ENCODE data around the gene KIF4B. TPM values are rescaled to one million over a fixed set of nuclear protein-coding genes. Genes with fewer than 3 reads are reported as not detected.

The KIF4B gene
- total and polyA plus RNA-seq, 2 donors (not counting 3 experiments of a cell fraction or from before 2014, with no cell fraction given) = 0.44 TPM; not detected in 1

DNA sequence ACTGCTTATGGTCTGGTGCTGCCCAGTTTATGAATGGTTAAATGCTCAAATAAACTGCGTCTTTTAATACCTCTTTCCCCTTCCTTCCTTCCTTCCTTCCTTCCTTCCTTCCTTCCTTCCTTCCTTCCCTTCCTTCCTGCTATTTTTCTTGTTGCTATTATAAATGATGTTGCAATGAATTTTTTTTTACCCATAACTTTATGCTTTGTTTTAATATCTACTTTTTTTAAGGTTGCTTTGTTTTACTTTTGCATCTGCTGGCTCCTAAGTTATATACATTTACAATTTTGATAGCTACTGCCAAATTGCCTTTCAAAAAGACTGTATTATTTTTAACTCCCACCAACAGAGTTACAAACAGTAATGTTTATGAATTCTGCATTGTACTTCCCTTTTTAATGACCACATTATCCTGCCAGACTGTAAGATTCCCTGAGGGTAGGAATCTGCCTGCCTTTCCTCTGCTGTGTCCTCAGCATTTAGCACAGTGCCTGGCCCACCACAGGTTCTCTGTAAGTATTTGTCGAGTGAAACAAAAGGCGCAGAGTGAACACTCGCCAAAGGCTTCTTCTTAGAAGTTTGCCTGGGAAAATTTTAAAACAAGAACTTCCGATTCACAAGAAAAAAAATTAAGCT is 36.9 kb downstream of the KIF4B start:
- H3K79me2 ChIP-seq (ENCODE audit: control insufficient read depth, insufficient read depth, low read length) = no peaks in the 10 kb centered on the region
- no TSS peak for BruUV-seq (replicated peaks)
- no peak for FAIRE-seq
- intact Hi-C loops (cut with micrococcal nuclease) = no loop called here
- H4K20me1 ChIP-seq (replicated peaks; ENCODE audit: control insufficient read depth, extremely low read depth, insufficient read depth, low read length) = no peaks in the 10 kb centered on the region
- no peak for DNase-seq (ENCODE audit: low read depth, low spot score)
- H3K27me3 ChIP-seq (ENCODE audit: control insufficient read depth in 2 of 2, insufficient read depth in 2 of 2, low read length in 2 of 2) = no peaks in the 10 kb centered on the region
- ChIA-PET CTCF (interaction anchor here (0.6 to 1.2 kb wide), 3 partner anchors 78 to 410 kb away, joined by 3 to 4 read pairs (median 3); no protein-coding TSS in a partner anchor), POLR2A (no interaction called here)
- H3K9me1 ChIP-seq (replicated peaks; ENCODE audit: control insufficient read depth, extremely low read depth, insufficient read depth, low read length) = no peaks in the 10 kb centered on the region
- no peaks in the 10 kb centered on the region for H3K36me3 ChIP-seq (ENCODE audit: control insufficient read depth in 2 of 2, extremely low read depth in 1 of 2, insufficient read depth in 2 of 2, low read length in 2 of 2)
- H3K4me2 ChIP-seq (ENCODE audit: insufficient read depth, low read length) = no peak overlapping the region
- dilution Hi-C loops (cut with MboI; ENCODE audit: extremely low pct_ligation_motif_present, low sequenced_read_pairs) = no loop called here
- no peak overlapping the region for H3K27ac ChIP-seq (ENCODE audit: insufficient read depth, low read depth, low read length)
- no peak overlapping the region for H2AFZ ChIP-seq (ENCODE audit: low read depth, low read length)
- H3K9me3 ChIP-seq (replicated peaks; ENCODE audit: control insufficient read depth, insufficient read depth, low read length) = no peaks in the 10 kb centered on the region
- H3K9ac ChIP-seq (replicated peaks; ENCODE audit: extremely low read depth, insufficient read depth, low read length) = no peak overlapping the region
- H3K4me1 ChIP-seq (ENCODE audit: control insufficient read depth, extremely low read depth, insufficient read depth, low read length) = no peaks in the 10 kb centered on the region
- no peak for TF ChIP-seq GATA2 (IDR thresholded peaks at IDR 0.05; ENCODE audit: insufficient read depth, insufficient read length, low read depth, low read length)
- TF ChIP-seq FOS (IDR thresholded peaks at IDR 0.05; ENCODE audit: borderline replicate concordance, insufficient read depth, low read length) = no peak
- no peak for TF ChIP-seq EZH2 (IDR thresholded peaks at IDR 0.05; ENCODE audit: borderline replicate concordance, low read depth, low read length, severe bottlenecking)
- TF ChIP-seq, protein P1, sequence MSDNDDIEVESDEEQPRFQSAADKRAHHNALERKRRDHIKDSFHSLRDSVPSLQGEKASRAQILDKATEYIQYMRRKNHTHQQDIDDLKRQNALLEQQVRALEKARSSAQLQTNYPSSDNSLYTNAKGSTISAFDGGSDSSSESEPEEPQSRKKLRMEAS (IDR thresholded peaks at IDR 0.05; ENCODE audit: insufficient read depth, insufficient read length) = no peak
- no peak for TF ChIP-seq POLR2AphosphoS5 (IDR thresholded peaks at IDR 0.05; ENCODE audit: insufficient read depth, low read depth, low read length)
- TF ChIP-seq, protein P2, sequence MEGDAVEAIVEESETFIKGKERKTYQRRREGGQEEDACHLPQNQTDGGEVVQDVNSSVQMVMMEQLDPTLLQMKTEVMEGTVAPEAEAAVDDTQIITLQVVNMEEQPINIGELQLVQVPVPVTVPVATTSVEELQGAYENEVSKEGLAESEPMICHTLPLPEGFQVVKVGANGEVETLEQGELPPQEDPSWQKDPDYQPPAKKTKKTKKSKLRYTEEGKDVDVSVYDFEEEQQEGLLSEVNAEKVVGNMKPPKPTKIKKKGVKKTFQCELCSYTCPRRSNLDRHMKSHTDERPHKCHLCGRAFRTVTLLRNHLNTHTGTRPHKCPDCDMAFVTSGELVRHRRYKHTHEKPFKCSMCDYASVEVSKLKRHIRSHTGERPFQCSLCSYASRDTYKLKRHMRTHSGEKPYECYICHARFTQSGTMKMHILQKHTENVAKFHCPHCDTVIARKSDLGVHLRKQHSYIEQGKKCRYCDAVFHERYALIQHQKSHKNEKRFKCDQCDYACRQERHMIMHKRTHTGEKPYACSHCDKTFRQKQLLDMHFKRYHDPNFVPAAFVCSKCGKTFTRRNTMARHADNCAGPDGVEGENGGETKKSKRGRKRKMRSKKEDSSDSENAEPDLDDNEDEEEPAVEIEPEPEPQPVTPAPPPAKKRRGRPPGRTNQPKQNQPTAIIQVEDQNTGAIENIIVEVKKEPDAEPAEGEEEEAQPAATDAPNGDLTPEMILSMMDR (IDR thresholded peaks at IDR 0.05; ENCODE audit: extremely low read depth in 1 of 2, insufficient read depth in 1 of 2, low read depth in 1 of 2, low read length in 2 of 2) = no peak
- no peak for TF ChIP-seq JUN (IDR thresholded peaks at IDR 0.05; ENCODE audit: borderline replicate concordance, insufficient read depth, insufficient read length, low read depth)
- no peak for TF ChIP-seq POLR2A (IDR thresholded peaks at IDR 0.05; ENCODE audit: low read depth, low read length)
- no peak overlapping the region for H3K4me3 ChIP-seq (replicated peaks in 1 of 3; ENCODE audit: insufficient read depth in 1 of 3, low read depth in 1 of 3, low read length in 3 of 3)
